ENCODE data around the gene NRCAM.

The NRCAM gene

DNA sequence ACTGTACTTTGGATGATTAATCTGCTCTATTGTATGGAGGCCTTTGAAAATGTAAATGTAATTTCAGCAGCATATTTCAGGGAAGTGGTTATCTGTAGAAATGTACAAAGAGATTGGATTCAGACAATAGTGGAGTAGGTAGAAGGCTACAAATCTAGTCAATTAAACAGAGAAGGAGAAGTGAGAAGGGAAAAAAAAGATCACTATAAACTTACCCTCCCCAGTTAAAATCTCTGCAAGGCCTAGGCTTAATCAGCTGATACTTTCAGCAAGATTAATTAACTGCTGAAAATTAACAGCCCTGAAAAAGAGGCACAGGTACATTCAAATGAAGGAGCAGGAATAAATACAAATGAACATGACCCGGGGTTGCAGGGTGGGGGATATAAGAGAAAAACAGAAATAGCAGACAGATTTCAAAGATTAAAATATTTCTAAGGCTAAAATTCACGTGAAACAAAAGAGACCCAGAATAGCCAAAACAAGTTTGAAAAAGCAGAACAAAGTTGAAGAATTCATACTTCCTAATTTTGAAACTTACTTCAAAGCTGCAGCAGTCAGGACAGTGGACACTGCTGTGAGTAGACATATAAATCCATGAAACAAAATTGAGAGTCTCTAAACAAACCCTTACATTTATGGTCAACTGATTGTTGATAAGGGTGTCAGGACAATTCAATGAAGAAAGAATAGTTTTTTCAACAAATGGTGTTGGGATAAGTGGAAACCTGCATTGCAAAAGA is 96.0 kb downstream of the NRCAM start:
- H3K4me3 ChIP-seq (ENCODE audit: low read length) = peak overlapping the region; percentile 17; the same call in 1 of the 2 replicates

DNA sequence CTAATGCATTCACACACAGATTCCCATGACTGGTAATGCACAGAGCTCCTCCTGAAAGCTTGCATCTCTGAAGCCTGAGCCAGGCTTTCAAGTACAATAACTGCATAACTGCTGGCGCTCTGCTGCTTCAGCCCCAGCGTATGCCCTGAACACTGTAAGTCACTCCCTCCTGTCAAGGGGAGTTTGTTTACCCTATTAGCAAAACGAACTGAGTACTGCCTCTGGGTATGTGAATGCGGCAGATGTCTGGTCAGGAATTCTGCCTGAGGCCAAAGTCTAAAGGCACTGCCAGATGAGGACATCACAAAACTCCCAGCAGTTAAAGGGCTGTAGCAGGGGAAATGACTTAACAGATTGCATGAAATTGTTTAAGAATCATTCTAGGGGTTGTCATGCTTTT is 97.7 kb downstream of the NRCAM start:
- Histone ChIP-seq H4K20me1 (ENCODE audit: insufficient read depth, low read length) (peaks cover 19% of the 10 kb centered on the region; the same call in 1 of the 2 replicates), H3K4me3 (ENCODE audit: low read length) (no peak overlapping the region), H2AFZ (ENCODE audit: low read depth, low read length) (no peak overlapping the region), H3K4me1 (ENCODE audit: low read length) (peaks cover 49% of the 10 kb centered on the region), H3K9me3 (ENCODE audit: insufficient read depth, low read length) (no peaks in the 10 kb centered on the region), H3K4me2 (ENCODE audit: low read length) (no peak overlapping the region), H3K27me3 (ENCODE audit: low read depth, low read length) (no peaks in the 10 kb centered on the region), H3K27ac (ENCODE audit: low read length) (no peak overlapping the region), H3K9ac (ENCODE audit: low read length) (no peak overlapping the region), H3K36me3 (replicated peaks; ENCODE audit: low read depth, low read length) (peaks cover 22% of the 10 kb centered on the region), H3K79me2 (ENCODE audit: low read length) (peaks cover 69% of the 10 kb centered on the region)
- TF ChIP-seq EZH2phosphoT487 (IDR thresholded peaks at IDR 0.05; ENCODE audit: low read depth) = no peak
- TF ChIP-seq, protein P1, sequence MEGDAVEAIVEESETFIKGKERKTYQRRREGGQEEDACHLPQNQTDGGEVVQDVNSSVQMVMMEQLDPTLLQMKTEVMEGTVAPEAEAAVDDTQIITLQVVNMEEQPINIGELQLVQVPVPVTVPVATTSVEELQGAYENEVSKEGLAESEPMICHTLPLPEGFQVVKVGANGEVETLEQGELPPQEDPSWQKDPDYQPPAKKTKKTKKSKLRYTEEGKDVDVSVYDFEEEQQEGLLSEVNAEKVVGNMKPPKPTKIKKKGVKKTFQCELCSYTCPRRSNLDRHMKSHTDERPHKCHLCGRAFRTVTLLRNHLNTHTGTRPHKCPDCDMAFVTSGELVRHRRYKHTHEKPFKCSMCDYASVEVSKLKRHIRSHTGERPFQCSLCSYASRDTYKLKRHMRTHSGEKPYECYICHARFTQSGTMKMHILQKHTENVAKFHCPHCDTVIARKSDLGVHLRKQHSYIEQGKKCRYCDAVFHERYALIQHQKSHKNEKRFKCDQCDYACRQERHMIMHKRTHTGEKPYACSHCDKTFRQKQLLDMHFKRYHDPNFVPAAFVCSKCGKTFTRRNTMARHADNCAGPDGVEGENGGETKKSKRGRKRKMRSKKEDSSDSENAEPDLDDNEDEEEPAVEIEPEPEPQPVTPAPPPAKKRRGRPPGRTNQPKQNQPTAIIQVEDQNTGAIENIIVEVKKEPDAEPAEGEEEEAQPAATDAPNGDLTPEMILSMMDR (IDR thresholded peaks at IDR 0.05; ENCODE audit: low read depth, low read length) = no peak

More for the DNA sequence above, 96.0 kb downstream of the NRCAM start:
- Histone ChIP-seq H3K4me2 (ENCODE audit: low read length) (peak overlapping the region; percentile 56), H3K4me1 (ENCODE audit: low read length) (peaks cover 49% of the 10 kb centered on the region), H4K20me1 (ENCODE audit: insufficient read depth, low read length) (peaks cover 24% of the 10 kb centered on the region; the same call in 1 of the 2 replicates), H3K9ac (ENCODE audit: low read length) (peak overlapping the region; percentile 27; the same call in 1 of the 2 replicates), H2AFZ (ENCODE audit: low read depth, low read length) (no peak overlapping the region), H3K36me3 (replicated peaks; ENCODE audit: low read depth, low read length) (peaks cover 24% of the 10 kb centered on the region), H3K27me3 (ENCODE audit: low read depth, low read length) (no peaks in the 10 kb centered on the region), H3K79me2 (ENCODE audit: low read length) (peaks cover 77% of the 10 kb centered on the region), H3K9me3 (ENCODE audit: insufficient read depth, low read length) (no peaks in the 10 kb centered on the region), H3K27ac (ENCODE audit: low read length) (peak overlapping the region; percentile 75)
- TF ChIP-seq, protein P1 (IDR thresholded peaks at IDR 0.05; ENCODE audit: low read depth, low read length) = no peak
- TF ChIP-seq EZH2phosphoT487 (IDR thresholded peaks at IDR 0.05; ENCODE audit: low read depth) = no peak

DNA sequence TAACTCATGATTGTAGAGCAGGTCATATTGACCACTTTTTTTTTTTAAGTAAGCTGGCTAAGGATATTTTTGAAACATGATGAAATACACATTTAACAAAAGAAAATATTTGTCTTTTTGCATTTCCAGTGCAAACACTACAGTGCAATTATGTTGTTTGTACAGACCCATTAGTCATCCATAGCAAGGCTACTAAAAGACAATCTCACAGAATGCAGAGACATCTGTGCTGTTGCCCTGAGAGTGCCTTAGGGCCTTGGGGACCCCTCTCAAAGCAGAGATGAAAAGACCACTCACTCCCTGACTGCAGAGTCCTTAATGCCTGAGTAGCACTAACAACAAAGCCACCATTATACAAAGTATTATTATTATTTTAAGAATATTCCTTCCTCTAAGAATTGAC is 104.5 kb downstream of the NRCAM start:
- no peak overlapping the region for H3K27ac ChIP-seq (ENCODE audit: low read length)
- H3K9ac ChIP-seq (ENCODE audit: low read length) = no peak overlapping the region
- H3K9me3 ChIP-seq (ENCODE audit: insufficient read depth, low read length) = no peaks in the 10 kb centered on the region
- no peak overlapping the region for H3K4me2 ChIP-seq (ENCODE audit: low read length)
- H2AFZ ChIP-seq (ENCODE audit: low read depth, low read length) = no peak overlapping the region
- H3K79me2 ChIP-seq (ENCODE audit: low read length) = peaks cover 30% of the 10 kb centered on the region
- H3K4me3 ChIP-seq (ENCODE audit: low read length) = no peak overlapping the region
- no peaks in the 10 kb centered on the region for H3K4me1 ChIP-seq (ENCODE audit: low read length)
- peaks cover 20% of the 10 kb centered on the region; the same call in 1 of the 2 replicates for H4K20me1 ChIP-seq (ENCODE audit: insufficient read depth, low read length)
- H3K36me3 ChIP-seq (replicated peaks; ENCODE audit: low read depth, low read length) = no peaks in the 10 kb centered on the region
- TF ChIP-seq, protein P1 (IDR thresholded peaks at IDR 0.05; ENCODE audit: low read depth, low read length) = no peak
- TF ChIP-seq EZH2phosphoT487 (IDR thresholded peaks at IDR 0.05; ENCODE audit: low read depth) = no peak
- no peaks in the 10 kb centered on the region for H3K27me3 ChIP-seq (ENCODE audit: low read depth, low read length)

DNA sequence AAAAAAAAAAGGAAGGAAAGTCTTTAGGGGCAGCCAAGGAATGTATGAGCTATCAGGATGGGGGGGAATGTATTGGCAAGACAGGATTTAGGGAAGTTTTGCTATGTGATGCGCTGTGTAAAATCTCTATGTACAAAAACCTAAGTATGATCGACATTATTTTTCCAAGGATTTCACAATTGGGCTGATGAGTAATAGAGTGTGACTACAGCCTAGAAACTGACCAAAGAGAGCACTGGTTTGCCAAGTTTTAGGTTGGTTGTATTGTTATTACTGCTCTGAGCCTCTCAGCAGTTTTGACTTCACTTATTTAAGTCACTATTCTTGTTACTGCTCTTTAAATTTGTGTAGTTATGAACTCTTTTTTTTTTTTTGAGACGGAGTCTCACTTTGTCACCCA is 107.3 kb downstream of the NRCAM start:
- no peak overlapping the region for H3K4me3 ChIP-seq (ENCODE audit: low read length)
- no peak overlapping the region for H3K4me2 ChIP-seq (ENCODE audit: low read length)

More for the DNA sequence above, 107.3 kb downstream of the NRCAM start:
- H3K9me3 ChIP-seq (ENCODE audit: insufficient read depth, low read length) = no peaks in the 10 kb centered on the region
- no peaks in the 10 kb centered on the region for H3K36me3 ChIP-seq (replicated peaks; ENCODE audit: low read depth, low read length)
- TF ChIP-seq, protein P1 (IDR thresholded peaks at IDR 0.05; ENCODE audit: low read depth, low read length) = no peak
- TF ChIP-seq EZH2phosphoT487 (IDR thresholded peaks at IDR 0.05; ENCODE audit: low read depth) = no peak
- no peak overlapping the region for H2AFZ ChIP-seq (ENCODE audit: low read depth, low read length)
- H4K20me1 ChIP-seq (ENCODE audit: insufficient read depth, low read length) = peaks cover 20% of the 10 kb centered on the region; the same call in 1 of the 2 replicates
- peaks cover 33% of the 10 kb centered on the region for H3K79me2 ChIP-seq (ENCODE audit: low read length)
- H3K27ac ChIP-seq (ENCODE audit: low read length) = no peak overlapping the region
- H3K4me1 ChIP-seq (ENCODE audit: low read length) = no peaks in the 10 kb centered on the region
- H3K27me3 ChIP-seq (ENCODE audit: low read depth, low read length) = no peaks in the 10 kb centered on the region
- no peak overlapping the region for H3K9ac ChIP-seq (ENCODE audit: low read length)

All from OCI-LY3 (cell line).